ENCODE data around the gene MRFAP1L1.

GRCh38 chr4:6753103-6753560 lies 43.5 kb upstream of the MRFAP1L1 start:
- TF ChIP-seq CTCF (IDR thresholded peaks at IDR 0.05) (no peak), POLR2A (IDR thresholded peaks at IDR 0.05) (no peak)

Measured in uterus (tissue), 2 donors.